WERI-Rb-1 (cell line): Measurements from ENCODE around the gene RRP15.

Experiments
- DNase-seq: peaks from one replicate; pipeline ENCODE4 v3.0.0-alpha.2; 2020
- H3K27ac ChIP-seq: fragments of 250-450 bp; sonication (Bioruptor Pico); 2 replicates; pipeline ENCODE4 v1.5.1; 2020; ENCODE audit warnings: mild to moderate bottlenecking, moderate library complexity
- H3K27me3 ChIP-seq: fragments of 250-450 bp; sonication (Bioruptor Pico); 2 replicates; pipeline ENCODE4 v1.5.1; 2021; ENCODE audit warnings: mild to moderate bottlenecking, low read depth, moderate library complexity; ENCODE audit not compliant: insufficient read depth, severe bottlenecking
- H3K36me3 ChIP-seq: fragments of 250-450 bp; sonication (Bioruptor Pico); 2 replicates; pipeline ENCODE4 v1.5.1; 2020; ENCODE audit warnings: mild to moderate bottlenecking, moderate library complexity
- H3K4me3 ChIP-seq: 2 replicates; pipeline ENCODE4 v1.5.1; 2011; ENCODE audit warnings: low read depth, mild to moderate bottlenecking, control low read depth, low read length
- H3K9me3 ChIP-seq: fragments of 250-450 bp; sonication (Bioruptor Pico); 2 replicates; pipeline ENCODE4 v1.5.1; 2021; ENCODE audit warnings: mild to moderate bottlenecking, moderate library complexity; ENCODE audit not compliant: severe bottlenecking
- CTCF ChIP-seq: IDR thresholded peaks from 2 replicates; pipeline ENCODE4 v1.5.1; 2011; ENCODE audit warnings: low read depth, mild to moderate bottlenecking, control low read depth, inconsistent platforms, low read length

Gene RRP15

GRCh38 chr1:218374401-218375353 lies 89.6 kb downstream of the RRP15 start:
- H3K36me3 ChIP-seq, result no peaks in the 10 kb centered on the region
- no peak overlapping the region for H3K27ac ChIP-seq
- TF ChIP-seq CTCF, result no peak
- no peaks in the 10 kb centered on the region for H3K27me3 ChIP-seq
- no peaks in the 10 kb centered on the region for H3K9me3 ChIP-seq
- no peak for DNase-seq
- no peak overlapping the region for H3K4me3 ChIP-seq

- Histone ChIP-seq H3K27ac (no peak overlapping the region), H3K9me3 (no peaks in the 10 kb centered on the region), H3K4me3 (no peak overlapping the region), H3K36me3 (no peaks in the 10 kb centered on the region), H3K27me3 (no peaks in the 10 kb centered on the region)
- DNase-seq, result no peak
- TF ChIP-seq CTCF, result no peak
Observed at GRCh38 chr1:218376722-218377121, 91.6 kb downstream of the RRP15 start.

- Histone ChIP-seq H3K27ac (no peak overlapping the region), H3K36me3 (no peaks in the 10 kb centered on the region), H3K27me3 (no peaks in the 10 kb centered on the region), H3K9me3 (no peaks in the 10 kb centered on the region), H3K4me3 (no peak overlapping the region)
- DNase-seq, result no peak
- no peak for TF ChIP-seq CTCF
Observed at GRCh38 chr1:218377143-218377660, 92.1 kb downstream of the RRP15 start.

- Histone ChIP-seq H3K27me3 (no peaks in the 10 kb centered on the region), H3K9me3 (no peaks in the 10 kb centered on the region), H3K4me3 (no peak overlapping the region), H3K27ac (no peak overlapping the region), H3K36me3 (no peaks in the 10 kb centered on the region)
- TF ChIP-seq CTCF, result no peak
- no peak for DNase-seq
Observed at GRCh38 chr1:218380125-218380977, 95.3 kb downstream of the RRP15 start.

- no peak for DNase-seq
- Histone ChIP-seq H3K36me3 (no peaks in the 10 kb centered on the region), H3K27me3 (no peaks in the 10 kb centered on the region), H3K4me3 (no peak overlapping the region), H3K9me3 (no peaks in the 10 kb centered on the region), H3K27ac (no peak overlapping the region)
- TF ChIP-seq CTCF, result no peak
Observed at GRCh38 chr1:218382261-218382660, 97.2 kb downstream of the RRP15 start.
